HTERT RPE-1 (cell line): ENCODE results near the gene CNNM1.

Source experiments
- in situ Hi-C: fragments of 300-500 bp; cut with MboI; formaldehyde crosslinking; loops from 4 replicates; pipeline ENCODE4 v1.14.3; 2020; ENCODE audit warnings: low sequenced_read_pairs

Gene CNNM1

DNA sequence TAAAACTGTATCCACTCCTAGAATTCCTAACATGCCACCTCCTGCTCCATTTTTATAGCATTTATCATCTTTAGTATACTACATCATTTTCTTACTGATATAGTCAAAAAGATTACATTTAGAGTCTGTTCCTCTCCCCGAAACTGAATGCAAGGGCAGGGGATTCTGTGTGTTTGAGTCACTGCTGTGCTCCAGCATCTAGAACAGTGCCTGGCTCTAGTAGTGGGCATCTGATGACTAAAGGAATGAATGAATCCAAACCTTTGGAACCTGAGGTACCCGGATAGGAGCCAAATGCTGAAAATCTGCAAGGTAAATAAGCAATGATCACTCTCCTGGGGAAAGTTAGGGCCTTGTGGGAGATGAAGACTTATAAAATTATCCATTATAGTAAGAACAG is 82.4 kb downstream of the CNNM1 start:
- in situ Hi-C loops, result no loop called here

DNA sequence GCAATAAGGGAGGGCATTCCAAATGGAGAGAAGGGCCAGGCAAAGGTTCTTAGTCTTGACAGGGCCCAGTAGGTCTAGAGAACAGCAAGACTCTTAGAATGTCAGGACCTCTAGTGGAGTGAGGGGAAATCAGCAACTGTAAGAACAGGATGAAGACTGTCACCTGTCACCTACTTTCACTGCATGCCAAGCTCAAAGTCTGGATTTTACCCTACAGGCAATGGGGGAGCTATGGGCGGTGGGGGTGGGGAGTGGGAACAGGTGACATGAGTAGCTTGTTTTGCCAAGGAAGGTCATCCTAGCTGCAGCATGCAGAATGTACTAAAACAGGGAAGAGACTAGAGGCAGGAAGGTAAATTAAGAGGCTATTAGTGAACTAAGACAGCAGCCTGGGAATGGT is 82.9 kb downstream of the CNNM1 start:
- in situ Hi-C loops, result no loop called here

DNA sequence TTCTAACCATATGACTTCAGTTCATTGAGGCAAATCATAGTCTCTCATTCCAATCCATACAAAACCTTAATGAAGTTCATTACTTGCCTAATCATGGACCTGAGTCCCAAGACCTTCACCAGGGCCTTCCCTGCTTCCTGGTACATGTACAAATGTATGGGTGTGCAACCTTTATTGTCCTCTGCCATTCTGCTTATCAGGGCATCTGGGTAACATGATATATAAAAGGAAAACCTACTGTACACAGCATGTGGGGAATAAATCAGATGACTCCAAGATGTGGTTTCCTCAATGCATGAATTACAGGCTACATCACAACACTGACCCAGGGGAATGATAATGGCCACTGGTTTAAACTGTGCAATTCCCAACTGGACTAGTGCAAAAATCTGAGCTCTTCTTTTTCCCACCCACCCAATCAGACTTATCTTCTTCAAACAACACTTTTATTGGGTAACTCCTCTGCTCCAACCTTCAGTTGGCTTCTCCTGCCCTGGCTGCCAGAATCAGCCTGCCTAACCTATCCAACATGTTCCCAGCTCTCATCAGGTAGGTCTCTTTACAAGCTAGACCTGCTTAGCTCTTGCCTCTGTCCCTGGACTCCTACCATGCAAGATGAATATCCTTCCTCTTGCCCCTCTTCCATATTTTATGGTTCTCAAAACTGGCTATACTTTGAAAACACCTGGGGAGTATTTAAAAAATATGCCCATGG is 89.9 kb downstream of the CNNM1 start:
- in situ Hi-C loops, result no loop called here

DNA sequence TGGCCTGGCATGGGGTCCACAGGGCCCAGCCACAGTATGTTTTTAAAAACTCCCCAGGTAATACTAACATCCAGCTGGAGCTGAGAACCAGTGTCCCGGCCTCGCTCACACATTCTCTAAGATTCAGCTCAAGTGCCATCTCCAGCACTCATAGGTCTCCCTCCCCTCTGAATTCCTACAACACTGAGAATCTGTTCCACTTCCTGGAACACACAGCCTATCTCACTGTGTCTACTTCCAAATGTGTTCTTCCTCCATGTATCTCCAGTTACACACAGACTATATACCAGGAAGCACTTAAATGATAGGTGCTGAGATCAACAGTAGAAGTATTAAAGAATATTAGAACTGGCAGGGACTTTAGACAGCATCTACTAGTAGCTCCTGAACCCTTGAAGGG is 90.5 kb downstream of the CNNM1 start:
- in situ Hi-C loops, result no loop called here

DNA sequence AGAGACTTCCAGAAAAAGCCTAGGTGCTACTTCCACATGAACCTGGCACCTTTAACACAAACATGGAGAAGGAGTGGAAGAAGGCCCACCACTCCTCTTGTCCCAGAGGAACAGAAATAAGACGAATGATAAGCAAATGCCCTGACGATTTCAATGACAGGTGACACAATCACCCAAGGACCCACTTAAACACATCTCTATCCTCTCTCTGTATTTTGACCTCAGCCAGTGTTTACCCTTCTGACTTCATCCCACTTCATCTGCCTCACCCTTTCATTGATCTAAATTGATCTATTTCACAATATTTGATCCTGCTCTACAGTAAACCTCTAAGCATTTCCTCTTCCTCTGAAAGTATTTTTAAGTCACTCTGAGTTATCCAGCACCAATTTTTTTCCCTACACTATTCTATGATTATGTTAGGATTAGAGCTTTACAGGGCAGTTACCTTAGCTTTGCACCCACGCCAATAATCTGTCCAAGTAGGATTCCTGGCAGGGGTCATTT is 92.1 kb downstream of the CNNM1 start:
- in situ Hi-C loops, result no loop called here

DNA sequence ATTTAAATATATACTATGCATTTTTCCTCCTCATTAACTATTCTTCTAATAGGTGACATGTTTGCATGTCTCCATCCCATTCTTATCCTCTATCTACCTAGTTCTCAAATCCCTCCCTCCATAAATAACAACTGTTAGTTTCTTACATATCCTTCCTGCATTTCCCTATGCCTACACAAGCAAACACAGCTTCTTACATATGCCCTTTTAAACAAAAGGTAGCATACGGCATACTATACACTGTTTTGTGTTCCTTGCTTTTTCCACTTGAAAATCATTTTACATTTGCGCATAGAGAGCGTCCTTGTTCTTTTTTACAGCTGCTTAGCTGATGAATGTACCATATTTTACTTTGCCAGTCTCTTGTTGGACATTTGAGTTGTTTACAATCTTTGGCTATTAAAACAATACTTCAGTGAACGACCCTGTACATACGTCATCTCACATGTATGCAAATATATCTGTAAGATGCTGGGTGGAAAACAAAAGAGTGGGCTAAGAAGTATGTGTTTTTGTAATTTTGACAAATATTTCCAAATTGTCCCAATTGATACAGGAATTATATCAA is 93.5 kb downstream of the CNNM1 start:
- in situ Hi-C loops, result no loop called here

DNA sequence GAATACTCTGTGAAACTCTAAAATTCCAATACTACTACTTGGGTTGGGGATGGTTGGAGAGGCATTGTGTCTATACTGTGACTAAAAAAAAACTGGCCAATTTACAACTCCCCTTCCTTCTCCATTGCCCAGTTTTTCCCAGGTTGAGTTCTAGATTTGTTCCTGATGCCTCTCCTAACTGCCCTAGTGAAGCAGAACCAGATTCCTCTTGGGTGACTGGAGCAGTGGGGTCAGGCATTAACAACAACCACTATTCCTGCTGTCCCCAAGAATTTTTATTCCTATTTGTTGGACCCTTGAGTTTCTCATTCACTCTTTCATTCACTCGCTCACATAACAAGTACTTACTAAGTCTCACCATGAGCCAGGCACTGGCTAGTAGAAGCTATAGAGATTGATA is 95.5 kb downstream of the CNNM1 start:
- in situ Hi-C loops, result no loop called here

DNA sequence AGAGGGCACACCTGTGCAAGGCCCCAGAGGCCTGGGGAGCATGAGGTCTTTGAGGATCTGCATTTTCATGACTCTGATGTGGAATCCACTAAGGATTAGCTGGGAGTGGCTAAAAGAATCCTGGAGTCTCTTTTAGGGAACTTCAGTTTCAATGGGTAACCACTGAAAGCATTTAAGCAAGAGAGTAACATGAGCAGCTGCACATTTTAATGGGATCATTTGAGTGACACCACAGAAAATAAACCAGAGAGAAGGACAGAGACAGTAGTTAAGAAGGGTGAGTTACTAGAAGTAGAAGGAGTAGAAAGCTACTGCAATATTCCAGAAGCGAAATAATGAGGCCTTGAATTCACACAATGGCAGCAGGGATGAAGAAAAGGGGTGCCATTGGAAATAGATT is 96.0 kb downstream of the CNNM1 start:
- in situ Hi-C loops, result no loop called here

DNA sequence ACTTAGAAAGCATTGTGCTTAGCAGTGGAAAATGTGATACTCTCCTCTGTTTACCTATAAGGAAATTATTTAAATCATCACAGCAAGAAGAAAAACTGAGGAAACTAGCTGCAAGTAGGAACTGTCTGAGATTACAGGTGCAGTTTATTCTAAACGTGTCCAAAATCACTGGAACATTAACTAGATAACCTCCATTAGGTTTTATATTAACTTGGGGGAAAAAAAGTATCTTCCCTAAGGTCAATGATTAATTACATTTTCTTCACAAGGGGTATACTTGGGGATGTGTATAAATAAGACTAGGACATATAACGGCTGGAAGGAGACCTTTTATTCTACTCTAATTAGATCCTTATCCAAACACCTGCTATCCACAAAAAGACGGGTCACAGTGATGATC is 97.5 kb downstream of the CNNM1 start:
- in situ Hi-C loops, result no loop called here

DNA sequence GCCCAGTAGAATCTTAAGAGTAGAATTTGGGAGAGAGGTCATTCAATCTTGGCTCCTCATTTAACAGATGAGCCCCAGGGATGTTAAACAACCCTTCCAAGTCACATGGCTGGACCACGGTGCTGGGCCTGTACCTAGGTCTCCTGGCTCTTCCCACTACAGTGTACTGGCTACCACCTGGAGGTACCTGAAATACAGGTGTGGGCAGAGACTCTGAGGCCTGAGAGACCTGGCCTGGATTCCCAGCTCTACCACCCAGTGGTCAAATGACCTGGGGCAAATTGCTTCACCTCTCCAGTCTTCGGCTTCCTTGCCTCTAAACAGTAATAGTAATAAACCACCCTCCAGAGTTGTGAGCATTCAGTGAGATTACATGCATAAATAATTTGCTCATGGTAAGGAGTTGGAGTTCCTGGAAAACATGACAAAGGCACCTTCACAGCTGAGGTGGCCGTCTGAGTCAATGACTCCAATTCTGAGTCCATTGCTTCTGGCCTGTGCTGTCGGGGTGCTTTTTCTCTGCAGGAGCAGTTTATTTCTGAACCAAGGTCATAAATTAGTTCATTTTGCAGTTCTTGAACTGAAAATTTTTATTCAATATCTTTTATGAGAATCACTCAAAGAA is 98.5 kb downstream of the CNNM1 start:
- in situ Hi-C loops, result no loop called here

DNA sequence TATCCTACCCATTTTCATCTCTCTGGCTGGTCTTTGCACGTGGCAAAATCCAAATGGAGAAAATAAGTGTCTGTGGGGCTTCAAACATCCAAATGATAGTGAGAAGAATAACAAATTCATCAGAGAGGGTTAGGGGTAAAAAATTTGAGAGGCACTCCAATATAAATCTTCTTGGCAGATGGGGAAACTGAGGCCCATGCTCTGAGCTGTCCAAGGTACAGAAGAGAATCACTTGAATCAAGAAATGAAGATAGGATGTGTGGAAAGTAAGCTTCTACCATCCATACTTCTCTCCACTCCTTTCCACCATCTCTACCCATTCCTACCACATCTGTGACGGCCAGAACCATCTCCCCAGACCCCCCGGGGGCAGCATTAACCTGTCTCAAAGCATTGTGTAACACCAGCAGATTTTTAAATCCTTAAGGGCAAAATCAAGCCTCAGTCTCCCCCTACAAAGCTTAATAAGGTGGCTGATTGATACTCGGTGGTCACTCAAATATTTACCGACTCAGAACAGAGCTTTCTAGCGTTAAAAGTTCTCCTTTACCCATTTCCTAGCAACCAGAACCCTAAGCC is 100.5 kb downstream of the CNNM1 start:
- in situ Hi-C loops, result no loop called here

DNA sequence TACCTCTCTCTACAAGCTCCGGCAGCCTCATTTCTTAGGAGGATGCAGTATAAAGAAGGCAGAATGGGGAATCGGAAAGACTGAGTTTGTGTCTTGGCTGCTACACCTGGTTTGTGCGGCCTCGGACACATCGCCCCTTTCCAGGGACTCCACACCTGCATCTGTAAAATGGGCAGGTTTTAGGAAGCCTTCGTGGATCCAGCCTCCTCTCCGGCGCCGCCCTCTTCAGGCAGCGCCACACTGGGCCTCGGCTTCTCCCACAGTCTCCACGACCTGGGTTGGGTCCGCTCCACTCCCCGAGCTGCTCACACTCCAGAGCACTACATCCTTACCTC is 100.9 kb downstream of the CNNM1 start:
- in situ Hi-C loops, result no loop called here

DNA sequence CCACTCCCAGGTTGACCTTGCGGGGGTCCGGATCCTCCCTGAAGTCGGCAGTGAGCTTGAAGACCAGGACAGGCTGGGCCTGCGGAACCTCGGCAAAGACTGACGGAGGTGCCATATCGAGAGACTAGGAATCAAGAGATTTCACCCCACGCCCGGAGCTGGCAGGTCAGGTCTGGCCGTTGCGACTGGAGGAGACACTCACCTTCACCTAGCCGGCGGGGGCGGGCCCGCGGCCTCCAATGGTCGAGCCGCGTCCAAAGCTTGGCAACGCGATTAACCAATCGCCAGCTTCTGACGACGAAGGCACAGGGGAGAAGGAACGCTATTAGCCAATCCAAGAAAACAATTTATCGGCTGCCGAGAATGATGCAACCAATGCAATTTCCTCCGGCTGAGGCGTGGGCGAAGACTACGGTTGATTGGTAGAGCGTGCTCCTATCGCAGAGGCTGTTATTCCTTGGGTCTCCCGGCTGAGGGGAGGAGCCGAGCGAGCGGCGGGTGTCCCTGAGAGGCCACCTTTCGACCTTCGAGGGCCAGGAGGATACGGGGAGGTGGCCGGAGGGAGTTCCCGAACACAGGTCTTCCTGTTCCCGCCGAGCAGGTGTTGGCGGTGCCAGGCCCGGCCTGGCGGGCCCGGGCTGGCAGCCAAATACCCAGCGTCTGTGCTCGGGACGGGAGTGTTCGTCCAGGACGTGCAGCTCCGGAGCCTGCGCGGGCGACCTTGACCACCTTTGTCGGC is 101.5 kb downstream of the CNNM1 start, which contains the start of gene GOT1:
Gene GOT1 (minus strand): TSS at position 174 of the 739 bp plus-strand sequence. CDS start 59 bp downstream, at position 115.
- in situ Hi-C loops, result no loop called here

DNA sequence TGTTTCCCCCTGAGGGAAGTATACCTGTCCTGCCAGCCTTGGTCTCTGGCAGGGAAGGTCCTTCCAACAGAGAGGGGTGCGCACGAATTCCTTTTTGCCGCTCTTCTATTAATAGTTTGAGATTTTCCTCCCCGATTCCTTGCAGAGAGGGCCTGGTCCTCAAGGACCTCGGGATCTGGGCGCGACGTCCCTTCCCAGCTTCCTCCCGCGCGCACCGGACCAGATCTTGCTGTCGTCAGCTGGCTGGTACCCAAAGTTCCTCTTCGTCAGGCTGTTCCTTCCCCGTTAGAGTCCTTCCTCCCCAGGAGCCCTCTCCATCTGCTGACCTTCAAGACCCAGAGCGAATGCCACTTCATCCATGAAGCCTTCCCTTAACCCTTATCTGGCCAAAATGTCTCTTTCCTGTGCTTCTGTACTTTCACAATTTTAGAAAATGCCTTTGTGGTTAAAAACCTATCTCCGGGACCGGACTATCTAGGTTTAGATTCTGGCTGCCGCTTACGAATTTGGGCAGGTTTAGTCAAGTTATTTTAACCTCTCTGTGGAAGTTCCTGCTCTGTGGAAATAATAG is 102.1 kb downstream of the CNNM1 start:
- in situ Hi-C loops, result no loop called here

DNA sequence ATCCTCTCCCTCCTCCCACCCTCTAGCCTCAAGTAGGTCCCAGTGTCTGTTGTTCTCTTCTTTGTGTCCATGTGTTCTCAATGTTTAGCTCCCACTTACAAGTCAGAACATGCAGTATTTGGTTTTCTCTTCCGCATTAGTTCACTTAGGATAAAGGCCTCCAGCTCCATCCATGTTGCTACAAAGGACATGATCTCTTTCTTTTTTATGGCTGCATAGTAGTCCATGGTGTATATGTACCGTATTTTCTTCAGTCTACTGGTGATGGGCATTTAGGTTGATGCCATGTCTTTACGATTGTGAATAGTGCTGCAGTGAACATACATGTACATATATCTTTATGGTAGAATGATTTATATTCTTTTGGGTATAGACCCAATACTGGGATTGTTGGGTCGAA is 102.9 kb downstream of the CNNM1 start:
- in situ Hi-C loops, result no loop called here

DNA sequence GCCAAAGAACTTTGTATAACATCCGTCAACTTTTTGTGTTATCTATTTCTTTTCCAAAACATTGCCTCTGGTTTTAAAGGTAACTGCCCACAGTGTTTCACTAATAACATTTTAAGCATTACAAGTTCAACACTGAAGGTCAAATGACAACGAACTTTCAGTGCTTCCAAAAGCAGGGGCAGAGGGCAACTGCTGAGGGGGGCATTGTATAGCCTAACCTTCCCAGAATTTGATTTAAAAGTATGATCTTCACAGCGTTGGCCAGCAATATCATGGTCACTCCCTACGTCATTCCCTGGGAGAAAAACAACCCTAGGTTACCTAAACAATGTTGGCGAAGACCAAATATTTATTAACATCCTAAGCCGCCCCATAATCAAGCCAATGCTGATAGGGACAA is 103.7 kb downstream of the CNNM1 start:
- in situ Hi-C loops, result no loop called here

DNA sequence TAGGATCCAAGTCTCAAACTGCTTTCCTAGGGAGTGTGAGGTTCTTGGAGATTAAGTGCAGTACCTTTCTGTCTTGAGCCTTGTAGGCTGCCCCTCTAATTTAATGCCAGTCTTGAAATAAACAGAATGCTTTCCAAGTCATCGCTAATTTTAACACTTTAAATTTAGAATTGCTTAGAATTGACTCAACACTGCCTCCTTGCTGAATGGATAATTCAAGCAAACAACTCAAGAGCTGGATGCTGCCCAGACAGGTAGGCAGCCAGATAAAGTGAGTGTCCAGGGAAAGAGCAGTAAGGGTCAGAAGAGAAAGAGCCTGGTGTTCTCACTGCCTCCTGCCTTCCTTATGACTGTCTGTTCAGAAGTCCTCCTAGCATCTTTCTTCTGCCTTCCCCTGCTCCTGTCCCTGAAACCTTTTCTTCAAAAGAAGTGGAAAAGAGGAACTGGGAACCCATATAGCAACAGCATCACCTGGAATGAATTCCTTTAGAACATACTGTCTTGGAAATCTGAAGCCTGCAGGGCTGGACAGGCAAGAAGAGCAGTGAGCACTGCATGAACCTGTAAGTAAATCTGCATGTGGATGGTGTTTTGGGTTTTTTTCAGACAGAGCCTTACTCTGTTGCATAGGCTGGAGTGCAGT is 104.3 kb downstream of the CNNM1 start:
- in situ Hi-C loops, result no loop called here

DNA sequence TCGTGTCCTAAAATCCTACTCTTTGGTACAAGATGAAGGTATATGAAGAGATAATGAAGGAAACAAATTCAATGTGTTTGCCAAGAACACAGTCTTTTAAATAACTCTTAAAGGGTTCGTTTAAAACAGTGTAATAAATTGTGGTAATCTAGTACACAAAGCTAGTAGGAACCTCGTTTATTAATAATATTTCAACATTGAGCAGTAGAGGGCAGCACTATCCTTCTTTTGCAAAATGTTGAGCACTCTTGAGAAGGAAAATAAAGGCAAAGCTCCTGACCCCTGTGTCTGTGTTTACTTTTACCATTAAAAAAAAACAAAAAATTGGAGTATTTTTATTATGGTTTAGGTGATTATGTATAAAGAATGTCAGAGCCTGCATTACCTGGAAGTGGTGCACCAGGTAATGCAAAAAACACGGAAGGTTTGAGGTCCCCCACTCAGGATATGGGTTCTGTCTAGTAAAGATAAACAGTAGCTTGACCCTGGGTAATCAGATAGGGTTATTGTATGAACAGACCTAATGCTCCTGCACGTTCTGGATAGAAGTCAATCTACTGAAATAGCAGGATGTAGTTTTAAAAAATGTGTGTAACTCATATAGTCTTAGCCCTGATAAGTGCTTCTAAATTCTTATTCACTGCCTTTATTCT is 107.0 kb downstream of the CNNM1 start:
- in situ Hi-C loops, result no loop called here

DNA sequence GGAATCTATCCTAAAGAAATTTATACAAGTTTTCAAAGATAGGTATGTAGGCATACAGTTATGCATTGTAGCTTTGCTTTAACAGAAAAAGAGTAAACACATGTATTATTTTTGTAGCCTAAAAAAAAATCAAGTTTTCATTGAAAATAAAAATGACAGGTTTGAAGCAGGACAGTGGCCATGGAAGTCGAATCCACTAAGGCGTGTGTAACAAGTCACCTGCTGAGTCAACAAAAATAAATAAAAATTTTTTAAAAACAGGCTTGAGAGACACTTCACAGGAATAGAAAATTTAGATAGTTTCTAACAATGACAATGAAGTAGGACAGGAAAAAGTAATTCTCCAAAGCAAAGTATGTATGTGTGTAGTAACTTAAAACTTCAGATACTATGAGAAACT is 109.7 kb downstream of the CNNM1 start:
- in situ Hi-C loops, result no loop called here

DNA sequence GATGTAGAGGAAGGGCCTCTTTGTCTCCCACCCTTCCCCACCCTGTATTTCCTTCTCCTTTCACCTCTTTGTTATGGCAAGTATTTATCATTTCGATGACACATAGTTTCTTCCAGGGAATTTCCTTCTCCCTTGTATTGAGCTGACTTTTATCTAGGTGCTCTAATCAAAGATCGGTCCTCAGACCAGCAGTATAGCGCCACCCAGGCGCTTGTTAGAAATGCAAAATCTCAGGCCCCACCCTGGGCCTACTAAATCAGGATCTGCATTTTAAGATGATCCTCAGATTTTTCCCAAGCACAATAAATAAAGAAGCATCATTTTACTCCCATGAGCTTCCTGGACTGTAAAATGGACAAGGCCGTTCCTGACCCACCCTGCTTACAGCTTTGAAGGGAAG is 113.2 kb downstream of the CNNM1 start:
- in situ Hi-C loops, result no loop called here
